ENCODE results near the gene PARD6B.
A peak's percentile ranks its signal among the peaks of the same experiment; 100 is the strongest.

DNA sequence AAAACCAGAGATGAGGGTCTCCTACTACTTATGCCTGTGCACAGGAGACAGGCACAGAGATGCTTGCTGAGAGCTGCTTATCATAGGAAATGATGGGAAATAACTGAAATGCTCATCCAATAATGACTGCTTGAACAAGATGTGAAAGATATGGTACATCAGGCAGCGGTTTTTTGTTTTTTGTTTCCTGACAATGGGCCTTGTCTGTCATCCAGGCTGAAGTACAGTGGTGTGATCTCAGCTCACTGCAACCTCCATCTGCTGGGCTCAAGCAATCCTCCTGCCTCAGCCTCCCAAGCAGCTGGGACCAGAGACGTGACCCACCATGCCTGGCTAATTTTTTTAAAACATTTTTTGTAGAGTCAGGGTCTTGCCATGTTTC is 38.8 kb upstream of the PARD6B start:
- peak; percentile 77 for TF ChIP-seq GATA3 (IDR thresholded peaks at IDR 0.05; ENCODE audit: low read depth, low read length)
- TF ChIP-seq GATA2 (IDR thresholded peaks at IDR 0.05; ENCODE audit: low read depth, low read length), result peak; percentile 89
